Fibroblast of skin of right biceps (primary cell): Measurements from ENCODE around the gene SIRT2.
"Not testable (repeated sequence)": the region's sequence is repeated elsewhere in the genome, so short reads cannot be mapped to it uniquely, and the experiment has no call there.

Experiments
- DNase-seq: peaks from one replicate; pipeline ENCODE4 v3.0.0-alpha.2; 2013

Gene SIRT2

DNA sequence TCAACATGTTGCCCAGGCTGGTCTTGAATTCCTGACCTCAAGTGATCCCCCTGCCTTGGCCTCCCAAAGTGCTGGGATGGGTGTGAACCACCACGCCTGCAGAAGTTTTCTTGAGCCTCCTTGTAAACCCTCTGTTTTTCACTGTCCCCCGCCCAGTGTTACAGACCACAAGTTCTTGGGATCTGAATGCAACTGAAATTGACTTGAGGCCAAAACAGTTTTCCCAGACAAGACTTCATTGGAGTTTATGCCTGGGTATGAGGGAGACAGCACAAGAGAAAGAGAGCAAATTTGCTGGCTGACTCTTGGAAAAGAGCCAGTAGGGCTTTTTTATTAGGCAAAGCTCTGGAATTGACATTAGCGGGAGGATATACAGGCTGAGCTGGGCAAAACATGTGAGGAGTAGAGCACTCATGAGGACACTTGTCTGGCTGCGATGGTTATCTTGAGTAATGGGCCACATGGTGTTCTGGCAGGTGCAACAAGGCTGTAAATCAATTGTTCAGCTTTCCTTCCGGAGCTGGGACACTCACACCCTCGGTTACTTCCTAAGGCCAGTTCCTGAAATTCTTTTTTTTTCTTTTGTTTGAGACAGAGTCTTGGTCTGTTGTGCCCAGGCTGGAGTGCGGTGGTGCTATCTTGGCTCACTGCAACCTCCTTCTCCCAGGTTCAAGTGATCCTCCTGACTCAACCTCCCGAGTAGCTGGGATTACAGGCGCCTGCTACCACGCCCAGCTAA is 36.9 kb downstream of the SIRT2 start:
- peak; percentile 20 for DNase-seq

DNA sequence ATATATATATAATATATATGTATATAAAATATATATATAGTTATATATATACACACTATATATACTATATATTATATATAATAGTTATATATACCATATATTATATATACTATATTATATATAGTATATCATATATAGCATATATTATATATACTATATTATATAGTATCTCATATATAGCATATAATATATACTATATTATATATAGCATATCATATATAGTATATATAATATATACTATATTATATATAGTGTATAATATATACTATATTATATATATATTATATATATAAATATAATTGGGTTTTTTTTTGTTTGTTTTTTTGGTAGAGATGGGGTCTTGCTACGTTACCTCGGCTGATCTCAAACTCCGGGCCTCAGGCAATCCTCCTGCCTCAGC is 38.0 kb downstream of the SIRT2 start:
- DNase-seq = no peak

DNA sequence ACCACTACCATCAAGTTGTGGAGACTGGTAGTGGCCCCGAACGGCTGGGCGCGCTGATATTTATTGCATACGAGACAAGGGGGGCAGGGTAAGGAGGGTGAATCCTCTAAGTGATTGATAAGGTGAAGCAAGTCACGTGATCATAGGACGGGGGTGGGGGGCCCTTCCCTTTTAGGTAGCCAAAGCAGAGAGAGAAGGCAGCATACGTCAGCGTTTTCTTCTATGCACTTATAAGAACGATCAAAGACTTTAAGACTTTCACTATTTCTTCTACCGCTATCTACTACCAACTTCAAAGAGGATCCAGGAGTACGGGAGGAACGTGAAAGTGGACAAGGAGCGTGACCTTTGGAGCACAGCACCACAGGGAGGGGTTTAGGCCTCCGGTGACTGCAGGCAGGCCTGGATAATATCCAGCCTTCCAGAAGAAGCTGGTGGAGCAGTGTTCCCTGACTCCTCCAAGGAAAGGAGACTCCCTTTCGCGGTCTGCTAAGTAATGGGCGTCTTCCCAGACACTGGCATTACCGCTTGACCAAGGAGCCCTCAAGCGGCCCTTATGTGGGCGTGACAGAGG is 39.7 kb downstream of the SIRT2 start:
- not testable (repeated sequence) for DNase-seq

DNA sequence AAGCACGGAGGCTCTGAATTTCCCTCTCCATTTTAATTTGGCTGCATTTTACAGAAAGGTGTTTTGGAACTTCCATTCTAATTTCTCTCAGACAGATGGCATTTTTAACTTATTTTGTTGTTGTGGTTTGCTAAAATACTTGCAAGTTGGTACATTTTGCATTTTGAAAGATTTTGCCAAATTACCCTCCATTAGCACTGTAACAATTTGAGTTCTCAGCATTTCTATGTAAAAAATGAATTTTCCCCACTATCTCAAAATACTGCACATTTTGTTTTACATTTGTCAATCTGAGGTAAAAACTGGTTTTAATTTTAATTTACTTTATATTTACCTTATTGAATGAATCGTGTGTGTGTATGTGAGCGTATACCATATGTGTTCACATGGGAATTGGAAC is 42.6 kb downstream of the SIRT2 start:
- no peak for DNase-seq

DNA sequence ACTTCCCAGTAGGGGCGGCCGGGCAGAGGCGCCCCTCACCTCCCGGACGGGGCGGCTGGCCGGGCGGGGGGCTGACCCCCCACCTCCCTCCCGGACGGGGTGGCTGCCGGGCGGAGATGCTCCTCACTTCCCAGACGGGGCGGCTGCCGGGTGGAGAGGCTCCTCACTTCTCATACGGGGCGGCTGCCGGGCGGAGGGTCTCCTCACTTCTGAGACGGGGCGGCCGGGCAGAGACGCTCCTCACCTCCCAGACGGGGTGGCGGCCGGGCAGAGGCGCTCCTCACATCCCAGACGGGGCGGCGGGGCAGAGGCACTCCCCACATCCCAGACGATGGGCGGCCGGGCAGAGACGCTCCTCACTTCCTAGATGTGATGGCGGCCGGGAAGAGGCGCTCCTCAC is 43.7 kb downstream of the SIRT2 start:
- DNase-seq = not testable (repeated sequence)

DNA sequence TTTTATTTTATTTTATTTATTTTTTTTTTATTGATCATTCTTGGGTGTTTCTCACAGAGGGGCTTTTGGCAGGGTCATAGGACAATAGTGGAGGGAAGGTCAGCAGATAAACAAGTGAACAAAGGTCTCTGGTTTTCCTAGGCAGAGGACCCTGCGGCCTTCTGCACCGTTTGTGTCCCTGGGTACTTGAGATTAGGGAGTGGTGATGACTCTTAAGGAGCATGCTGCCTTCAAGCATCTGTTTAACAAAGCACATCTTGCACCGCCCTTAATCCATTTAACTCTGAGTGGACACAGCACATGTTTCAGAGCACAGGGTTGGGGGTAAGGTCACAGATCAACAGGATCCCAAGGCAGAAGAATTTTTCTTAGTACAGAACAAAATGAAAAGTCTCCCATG is 44.5 kb downstream of the SIRT2 start:
- DNase-seq = not testable (repeated sequence)

DNA sequence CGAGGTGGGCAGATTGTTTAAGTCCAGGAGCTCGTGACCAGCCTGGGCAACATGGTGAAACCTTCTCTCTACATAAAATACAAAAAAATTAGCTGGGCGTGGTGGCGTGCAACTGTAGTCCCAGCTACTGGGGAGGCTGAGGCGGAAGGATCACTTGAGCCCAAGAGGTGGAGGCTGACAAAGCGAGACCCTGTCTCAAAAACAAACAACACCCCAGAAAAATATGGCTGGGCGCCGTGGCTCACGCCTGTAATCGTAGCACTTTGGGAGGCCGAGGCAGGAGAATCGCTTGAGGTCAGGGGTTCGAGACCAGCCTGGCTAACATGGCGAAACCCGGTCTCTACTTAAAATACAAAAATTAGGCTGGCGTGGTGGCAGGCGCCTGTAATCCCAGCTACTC is 46.2 kb downstream of the SIRT2 start:
- no peak for DNase-seq

DNA sequence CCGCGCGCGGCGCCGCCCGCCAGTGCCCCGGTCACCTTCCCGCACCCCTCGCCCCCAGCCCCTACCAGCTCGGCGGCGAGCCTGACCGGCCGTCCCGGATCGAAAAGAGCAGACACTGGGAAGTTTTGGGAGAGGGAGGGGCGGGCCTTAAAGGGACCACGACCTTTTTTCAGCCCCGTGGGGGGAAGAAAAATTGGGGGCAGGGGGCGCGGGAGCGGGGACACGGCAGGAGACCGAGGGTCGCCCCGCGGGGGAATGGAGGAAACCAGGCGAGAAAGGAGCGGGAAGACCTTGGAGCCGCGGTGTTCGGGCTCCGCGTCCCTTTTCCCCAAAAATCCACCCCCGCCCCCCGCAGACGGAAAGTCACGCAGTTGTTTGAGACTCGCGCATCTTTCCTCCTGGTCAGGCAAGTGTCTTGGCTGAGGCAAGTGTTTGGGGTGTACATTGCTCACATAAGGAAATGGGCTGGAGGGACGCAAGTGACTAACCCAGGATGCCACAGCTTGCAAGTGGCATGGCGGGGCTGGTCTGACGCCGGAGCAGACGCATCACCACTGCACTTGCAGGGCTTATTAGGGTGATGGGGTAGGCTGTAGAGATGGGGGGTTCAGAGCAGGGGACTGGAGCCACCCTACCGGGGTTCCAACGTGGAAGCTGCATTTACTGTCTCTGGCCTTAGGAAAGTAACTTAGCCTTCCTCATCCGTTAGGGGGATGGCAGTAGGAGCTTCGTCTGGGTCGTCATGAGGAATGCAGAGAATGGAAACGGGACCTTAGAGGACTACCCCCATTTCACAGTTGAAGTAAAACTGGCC is 47.0 kb downstream of the SIRT2 start:
- DNase-seq = peak; percentile 71

DNA sequence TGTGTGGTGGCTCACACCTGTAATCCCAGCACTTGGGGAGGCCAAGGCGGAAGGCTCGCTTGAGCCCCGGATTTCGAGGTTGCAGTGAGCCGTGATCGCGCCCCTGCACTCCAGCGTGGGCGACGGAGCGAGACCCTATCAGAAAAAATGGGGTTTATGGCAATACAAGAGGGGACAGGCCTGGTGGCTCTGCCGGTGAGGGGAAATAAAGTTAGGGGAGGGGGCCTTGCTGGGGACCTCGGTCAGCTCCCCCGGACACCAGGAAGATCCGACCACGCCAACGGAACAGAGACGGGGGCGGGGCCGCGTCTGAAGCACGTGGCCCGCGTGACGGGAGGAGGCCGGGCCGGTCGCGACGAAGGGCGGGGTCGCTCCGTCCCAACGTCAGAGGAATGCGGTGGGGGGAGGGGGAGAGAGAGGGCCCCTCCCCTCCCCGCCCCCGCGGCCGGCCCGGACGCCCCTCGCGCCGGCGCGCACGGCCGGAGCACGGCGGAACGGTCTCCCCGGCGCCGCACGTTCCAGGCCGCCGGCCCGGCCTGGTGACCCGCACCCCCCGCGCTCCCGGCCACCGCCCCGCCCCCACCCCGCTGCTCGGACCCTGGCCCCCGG is 47.7 kb downstream of the SIRT2 start:
- DNase-seq = peak; percentile 93

DNA sequence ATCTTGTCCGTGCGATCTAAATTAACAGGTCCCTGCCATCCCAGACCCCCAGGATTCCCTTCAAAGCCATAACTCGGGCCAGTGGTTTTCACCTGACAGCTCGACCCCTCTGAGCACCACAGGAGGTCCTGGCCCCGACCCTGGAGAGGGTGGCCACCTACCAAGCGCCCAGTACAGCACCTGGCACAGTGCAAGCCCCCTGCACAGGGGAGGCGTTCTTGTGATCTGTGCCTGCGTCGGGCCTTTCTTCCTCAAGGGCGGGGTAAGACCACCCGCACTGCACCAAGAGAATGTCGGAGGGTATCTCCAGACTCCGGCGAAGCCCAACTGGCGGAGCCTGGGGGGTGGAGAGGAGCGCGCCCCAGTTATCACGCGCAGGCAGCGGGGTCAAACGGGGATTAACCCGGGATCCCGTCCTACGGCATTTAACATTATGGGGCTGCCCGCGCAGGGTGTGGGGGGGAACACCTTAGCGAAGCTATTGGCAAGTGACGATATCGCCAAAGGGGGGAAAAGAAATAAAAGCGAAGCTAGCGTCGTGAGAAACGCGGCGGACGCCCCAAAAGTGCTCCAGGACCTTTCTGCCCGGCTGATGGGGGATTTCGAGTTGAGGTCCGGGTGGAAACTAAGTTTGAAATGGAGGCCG is 48.3 kb downstream of the SIRT2 start:
- no peak for DNase-seq

DNA sequence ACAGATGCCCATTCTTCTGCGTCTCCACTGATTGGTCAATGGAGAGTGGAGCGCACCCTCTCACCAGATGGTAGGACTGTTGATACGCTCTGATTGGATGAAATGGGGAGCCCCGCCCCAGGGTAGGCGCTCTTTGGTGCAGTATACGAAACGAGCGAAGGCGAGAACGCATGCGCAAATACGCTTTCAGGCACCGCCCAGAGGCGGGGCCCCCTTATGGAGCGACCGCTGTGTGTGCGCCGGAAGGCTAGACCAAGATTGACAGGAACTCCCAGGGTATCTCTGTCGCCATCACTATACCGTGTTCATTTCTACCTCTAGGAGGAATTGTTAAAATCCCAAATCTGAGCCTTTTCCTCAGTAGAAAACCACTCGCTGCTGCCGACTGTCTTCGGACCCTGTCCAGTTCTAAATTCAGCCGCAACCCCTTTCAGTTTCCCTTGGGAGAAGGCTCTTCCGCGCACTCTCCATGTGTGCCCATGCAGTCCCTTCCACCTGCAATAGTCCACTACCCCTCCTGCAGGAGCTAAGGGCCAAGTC is 48.9 kb downstream of the SIRT2 start:
- DNase-seq = no peak

DNA sequence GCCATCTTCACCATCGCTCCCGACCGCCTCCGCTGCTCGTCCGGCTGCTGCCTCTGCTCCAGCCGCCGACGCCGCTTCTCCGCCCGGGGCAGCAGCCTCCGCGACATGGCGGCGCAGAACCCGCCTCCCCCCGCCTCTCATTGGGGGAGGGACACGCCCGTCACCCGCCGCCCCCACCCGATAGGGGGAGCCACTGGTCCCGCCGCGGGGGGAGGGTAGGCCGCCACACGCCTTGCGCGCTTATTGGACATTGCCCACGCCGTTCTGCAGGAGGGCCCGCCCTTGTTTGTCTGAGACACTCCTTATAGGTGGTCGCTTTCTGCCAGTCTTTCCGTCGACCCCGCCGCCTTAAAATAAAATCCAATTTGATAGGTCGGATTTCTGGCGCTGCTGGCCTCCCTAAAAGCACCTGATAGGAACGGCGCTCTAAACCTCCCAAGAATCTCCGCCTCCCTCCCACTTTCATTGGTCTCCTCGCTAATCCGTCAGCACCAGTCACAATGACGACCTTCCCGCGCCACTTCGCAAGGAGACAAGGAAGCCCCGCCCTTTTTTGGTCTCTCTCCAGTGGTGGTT is 49.5 kb downstream of the SIRT2 start, which contains the start of gene HNRNPL:
TSS of gene HNRNPL (minus strand) at position 127 of the 576 bp plus-strand sequence. CDS start at position 107, 20 bp downstream.
- peak; percentile 100 for DNase-seq

DNA sequence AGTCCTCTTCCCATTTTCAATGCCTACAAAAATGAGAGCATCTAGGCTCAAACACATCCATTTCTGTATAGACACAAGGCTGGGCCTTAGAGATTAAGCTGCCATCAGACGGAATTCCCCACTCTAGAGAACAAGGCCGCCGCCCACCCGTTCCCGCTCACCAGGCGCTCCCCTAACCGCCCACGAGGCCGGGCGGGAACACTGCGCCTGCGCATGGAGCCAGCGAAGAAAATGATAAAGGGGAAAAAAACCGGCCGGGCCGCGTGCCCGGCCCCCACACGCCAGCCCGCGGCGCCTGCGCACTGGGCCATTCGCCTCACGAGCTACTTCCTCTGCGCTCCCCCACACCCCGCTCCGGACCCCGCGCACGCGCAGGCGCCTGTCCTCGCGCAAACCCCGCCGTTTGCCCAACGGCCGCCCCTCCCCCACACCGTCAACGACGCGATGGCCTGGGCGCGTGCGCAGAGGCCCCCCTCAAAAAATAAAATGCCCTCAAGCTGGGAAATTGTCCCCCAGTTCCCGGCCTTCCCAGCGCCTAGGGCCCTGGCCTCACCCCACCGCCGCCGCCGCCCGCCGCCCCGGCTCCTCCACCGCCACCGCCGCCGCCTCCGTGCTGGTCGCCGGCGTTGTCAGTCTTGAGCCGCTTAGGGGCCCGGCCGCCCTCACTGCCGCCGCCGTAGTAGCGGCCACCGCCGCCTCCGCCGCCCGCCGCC is 50.1 kb downstream of the SIRT2 start:
- peak; percentile 96 for DNase-seq

DNA sequence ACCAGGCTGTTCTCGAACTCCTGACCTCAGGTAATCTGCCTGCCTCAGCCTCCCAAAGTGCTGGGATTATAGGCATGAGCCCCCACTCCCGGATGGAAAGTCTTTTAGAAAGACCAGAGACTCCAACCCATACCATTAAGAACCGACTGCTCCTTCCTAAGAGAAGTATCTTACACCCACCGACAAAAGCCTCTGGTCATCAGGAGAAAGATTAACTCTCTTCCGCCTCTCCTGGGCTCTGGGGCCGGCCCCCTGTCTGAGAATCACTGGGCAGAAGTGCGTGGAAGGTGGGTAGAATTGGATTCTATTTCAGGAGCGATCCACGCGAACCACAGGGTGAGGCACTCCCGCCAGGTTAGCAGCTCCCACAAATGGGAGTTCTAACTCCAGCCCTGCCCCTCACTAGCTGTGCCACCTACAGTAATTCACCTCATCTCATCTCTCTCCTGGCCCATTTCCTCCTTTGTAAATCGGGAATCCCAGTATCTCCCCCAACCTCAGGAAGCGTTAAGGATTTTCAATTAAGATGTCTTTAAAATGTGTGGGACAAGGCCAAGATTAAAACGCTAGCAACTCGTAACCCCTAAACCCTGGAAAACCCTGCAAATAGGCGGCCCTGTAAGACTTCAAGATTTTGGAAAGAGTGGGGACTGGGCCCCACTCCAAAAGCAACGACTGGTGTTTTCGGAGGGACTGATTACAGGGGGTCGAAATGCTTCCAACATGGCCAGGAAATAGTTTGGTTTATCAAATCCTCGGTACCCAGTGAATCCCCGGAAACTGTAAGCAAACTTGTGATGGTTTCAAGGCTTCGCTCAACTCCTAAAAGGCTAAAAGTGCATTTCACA is 50.9 kb downstream of the SIRT2 start:
- no peak for DNase-seq

DNA sequence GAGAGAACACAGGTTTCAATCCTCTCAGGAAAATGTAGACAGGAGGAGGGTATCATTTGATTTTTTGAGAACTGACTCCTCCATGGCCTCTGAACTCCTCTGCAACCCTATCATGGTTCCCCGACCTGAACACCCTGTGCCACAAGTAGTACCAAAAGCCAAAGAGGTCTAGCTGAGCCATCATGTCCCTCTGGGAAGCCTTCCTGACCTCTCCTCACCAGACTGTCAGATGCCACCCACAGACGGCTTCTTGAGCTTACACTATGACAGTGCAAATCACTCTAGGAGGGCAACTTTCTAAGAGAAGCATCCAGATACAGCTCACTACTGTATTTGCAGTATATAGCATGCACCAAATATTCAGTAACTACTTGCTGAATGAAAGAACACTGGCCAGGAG is 53.3 kb downstream of the SIRT2 start:
- DNase-seq = no peak

DNA sequence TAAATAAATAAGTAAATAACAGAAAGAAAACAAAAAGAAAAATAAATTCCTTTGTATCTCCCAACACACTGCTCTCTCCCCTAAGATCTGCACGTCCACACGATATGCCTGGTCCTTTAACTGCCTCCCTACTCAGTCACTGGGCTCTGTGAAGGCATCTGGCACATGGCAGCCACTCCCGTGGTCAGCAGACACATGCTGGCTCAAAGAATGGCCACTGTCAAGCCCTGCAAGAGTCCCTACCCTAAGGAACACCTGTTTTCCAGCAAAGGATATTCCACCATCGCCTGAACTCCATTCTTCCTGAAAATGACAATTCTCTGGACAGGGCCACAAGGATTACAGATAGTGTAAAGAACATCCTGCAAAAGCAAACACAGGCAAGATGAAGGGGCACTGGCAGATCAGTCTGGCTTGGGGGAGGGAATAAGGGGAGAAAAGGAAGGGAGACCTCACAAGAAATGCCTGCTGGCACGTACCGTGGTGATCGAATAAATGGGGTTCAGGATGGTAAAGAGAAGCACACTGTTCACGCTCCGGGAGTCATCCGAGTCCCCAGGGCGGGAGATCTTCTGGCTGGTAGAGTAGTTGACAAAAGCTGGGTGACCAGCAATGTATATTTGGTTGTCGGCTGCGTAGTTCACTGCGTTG is 53.9 kb downstream of the SIRT2 start:
- no peak for DNase-seq

DNA sequence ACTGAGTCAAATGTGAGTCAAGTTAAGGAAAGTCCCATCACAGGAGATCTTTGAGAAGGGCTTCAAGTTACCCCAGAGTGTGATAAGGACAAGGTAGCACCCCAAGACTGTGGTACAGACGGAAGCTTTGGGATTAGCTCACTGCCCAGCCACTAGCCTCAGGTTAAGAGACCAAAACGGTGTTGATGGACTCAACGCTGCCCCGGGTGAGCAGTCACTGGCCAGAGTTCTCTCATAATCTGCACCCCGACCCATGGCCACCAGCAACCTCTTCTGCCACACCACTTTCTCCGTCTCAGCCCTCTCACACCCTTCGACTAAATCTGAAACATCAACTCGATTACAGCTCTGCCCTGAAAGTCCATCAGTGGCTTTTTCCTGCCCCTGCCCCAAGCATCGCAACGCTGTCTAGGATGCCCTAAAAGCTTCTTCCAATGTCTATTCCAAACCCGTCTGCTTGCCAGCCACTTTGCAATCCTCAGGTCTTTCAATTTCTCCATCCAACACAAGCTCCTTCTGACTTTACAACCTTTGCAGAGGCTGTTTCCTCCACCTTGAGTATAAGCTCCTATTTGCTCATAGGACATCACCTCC is 55.2 kb downstream of the SIRT2 start:
- no peak for DNase-seq

DNA sequence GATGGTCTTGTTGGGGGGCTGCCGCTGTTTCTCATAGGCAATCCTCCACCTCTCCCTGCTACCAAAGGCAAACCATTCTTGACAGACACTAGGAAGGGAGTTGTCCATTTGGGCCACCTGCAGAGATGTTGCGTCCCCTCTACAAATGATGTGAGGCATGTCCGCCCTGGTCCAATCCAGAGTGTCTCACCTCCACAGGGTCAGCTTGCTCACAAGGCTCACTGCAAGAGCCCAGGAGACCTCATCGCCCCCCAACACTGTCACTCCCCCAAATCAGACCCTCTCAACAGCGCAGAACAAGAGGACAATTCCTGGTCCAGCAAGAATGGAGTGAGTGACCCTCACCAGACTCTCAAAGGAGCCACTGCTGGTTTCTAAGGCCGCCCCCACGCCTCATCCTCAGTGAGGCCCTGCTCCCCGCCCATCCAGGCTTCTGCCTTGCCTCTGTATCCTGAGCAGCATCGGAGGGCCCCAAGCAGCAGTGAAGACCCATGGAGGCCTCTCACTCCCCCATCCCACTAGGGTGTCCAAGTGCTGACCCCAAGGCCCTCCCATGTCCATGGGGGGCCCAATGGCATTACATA is 56.2 kb downstream of the SIRT2 start:
- DNase-seq = no peak
